Coronary artery (tissue), 2 donors: Measurements from ENCODE around the gene RNU4-1.
A peak's percentile ranks its signal among the peaks of the same experiment; 100 is the strongest.

Source experiments
- DNase-seq: peaks from one replicate; pipeline ENCODE4 v3.0.0-alpha.2; 2017; ENCODE audit warnings: low spot score
- H3K27ac ChIP-seq, 2 donors: fragments of 200-600 bp; sonication (generic); one replicate each; pipeline ENCODE4 v1.5.1; 2016 to 2019
- H3K4me3 ChIP-seq: fragments of 200-600 bp; sonication (generic); 2 replicates; pipeline ENCODE4 v1.5.1; 2016; ENCODE audit warnings: mild to moderate bottlenecking, moderate library complexity
- TF ChIP-seq, protein P1 (sequence below): fragments of 200-600 bp; sonication (generic); IDR thresholded peaks from one replicate; pipeline ENCODE4 v1.5.1; 2019; ENCODE audit warnings: antibody characterized with exemption

RNU4-1 gene

DNA sequence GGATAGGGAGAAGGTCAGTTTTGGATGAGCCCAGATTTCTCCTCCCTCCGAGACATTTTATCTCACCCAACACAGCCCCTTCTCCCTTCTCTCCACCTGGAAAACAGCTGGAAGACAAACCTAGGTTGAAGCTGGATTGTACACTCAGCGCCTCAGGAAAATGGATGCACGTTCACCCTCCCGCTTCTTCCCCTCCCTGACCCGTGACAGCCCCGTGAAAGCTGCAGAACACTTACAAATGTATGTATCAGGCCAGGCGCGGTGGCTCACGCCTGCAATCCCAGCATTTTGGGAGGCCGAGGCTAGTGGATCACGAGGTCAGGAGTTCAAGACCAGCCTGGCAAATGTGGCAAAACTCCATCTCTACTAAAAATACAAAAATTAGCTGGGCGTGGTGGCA is 5.5 kb downstream of the RNU4-1 start:
- Histone ChIP-seq H3K27ac (peak overlapping the region in 1 of 2 donors; percentile 11), H3K4me3 (no peak overlapping the region)
- TF ChIP-seq, protein P1, sequence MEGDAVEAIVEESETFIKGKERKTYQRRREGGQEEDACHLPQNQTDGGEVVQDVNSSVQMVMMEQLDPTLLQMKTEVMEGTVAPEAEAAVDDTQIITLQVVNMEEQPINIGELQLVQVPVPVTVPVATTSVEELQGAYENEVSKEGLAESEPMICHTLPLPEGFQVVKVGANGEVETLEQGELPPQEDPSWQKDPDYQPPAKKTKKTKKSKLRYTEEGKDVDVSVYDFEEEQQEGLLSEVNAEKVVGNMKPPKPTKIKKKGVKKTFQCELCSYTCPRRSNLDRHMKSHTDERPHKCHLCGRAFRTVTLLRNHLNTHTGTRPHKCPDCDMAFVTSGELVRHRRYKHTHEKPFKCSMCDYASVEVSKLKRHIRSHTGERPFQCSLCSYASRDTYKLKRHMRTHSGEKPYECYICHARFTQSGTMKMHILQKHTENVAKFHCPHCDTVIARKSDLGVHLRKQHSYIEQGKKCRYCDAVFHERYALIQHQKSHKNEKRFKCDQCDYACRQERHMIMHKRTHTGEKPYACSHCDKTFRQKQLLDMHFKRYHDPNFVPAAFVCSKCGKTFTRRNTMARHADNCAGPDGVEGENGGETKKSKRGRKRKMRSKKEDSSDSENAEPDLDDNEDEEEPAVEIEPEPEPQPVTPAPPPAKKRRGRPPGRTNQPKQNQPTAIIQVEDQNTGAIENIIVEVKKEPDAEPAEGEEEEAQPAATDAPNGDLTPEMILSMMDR = no peak
- no peak for DNase-seq

DNA sequence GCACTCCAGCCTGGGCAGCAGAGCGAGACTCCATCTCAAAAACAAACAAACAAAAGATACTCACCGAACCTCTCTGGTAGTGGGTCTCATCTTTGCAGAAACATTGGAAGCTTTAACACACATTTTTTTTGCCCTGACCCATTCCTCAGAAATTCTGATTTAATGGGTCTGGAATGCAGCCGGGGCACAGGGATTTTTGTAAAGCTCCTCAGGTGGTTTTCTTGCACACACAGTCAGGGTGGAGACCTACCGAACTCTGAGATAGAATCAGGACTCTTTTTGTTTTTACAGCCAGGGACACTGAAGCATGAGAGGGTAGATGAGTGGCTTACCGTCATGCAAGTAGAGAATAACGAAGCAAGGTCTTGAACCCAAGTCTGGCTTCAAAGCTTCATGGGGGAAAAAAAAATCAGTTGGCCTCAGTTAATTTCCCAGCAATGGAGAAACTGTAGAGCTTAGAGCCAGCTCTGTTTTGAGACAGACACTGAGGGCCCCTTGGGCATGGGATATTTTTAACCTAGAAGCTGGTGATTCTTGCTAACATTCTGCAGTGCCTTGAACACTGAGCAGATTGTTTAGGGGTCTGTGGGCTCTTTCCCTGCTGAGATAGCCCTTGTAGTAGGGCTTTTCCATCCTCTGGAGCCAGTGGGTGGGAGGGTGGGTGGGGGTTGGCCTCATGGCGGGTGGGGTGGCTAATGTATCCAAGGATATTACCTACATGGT is 6.1 kb downstream of the RNU4-1 start:
- DNase-seq = no peak
- H3K4me3 ChIP-seq = no peak overlapping the region
- TF ChIP-seq, protein P1 = no peak
- H3K27ac ChIP-seq = peak overlapping the region in 1 of 2 donors; percentile 11

DNA sequence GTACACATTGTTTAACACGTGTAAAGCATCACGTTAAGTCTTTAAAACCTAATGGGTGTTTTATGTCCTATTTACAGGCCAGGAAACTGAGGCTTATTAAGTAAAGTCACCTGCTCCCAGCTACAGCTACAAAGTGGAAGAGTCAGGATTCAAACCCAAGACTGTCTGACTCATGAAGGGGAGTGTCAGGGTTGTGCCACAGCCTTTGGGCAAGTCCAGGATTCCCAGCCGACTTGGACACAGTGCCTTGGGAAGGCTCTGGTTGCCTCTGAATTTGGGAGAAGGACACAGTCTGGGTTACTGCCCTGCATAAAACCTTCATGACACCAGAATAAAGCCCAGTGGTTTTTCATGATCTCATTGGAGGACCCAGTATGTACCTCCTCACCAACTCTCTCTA is 8.7 kb downstream of the RNU4-1 start:
- no peak for DNase-seq
- Histone ChIP-seq H3K4me3 (no peak overlapping the region), H3K27ac (no peak overlapping the region)
- TF ChIP-seq, protein P1 = no peak

DNA sequence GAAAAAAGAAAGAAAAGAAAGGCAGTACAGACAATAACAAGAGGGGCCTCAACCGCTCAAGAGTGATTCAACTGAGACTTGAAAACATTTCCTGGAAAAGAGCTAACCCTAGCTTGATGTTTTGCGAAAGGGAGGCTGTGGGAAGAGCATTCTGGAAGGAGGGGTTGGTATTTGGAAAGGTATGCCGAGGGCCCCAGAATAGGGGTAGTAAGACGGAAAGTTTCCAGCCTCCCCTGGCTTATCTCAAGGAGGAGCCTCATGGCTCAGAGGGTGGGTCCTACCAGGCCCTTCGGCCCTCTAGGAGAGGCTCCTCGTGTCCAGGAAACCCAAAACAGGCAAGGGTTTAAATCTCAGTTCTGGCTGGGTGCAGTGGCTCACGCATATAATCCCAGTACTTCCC is 9.7 kb downstream of the RNU4-1 start:
- H3K27ac ChIP-seq = no peak overlapping the region
- TF ChIP-seq, protein P1 = no peak
- no peak for DNase-seq
- H3K4me3 ChIP-seq = no peak overlapping the region

DNA sequence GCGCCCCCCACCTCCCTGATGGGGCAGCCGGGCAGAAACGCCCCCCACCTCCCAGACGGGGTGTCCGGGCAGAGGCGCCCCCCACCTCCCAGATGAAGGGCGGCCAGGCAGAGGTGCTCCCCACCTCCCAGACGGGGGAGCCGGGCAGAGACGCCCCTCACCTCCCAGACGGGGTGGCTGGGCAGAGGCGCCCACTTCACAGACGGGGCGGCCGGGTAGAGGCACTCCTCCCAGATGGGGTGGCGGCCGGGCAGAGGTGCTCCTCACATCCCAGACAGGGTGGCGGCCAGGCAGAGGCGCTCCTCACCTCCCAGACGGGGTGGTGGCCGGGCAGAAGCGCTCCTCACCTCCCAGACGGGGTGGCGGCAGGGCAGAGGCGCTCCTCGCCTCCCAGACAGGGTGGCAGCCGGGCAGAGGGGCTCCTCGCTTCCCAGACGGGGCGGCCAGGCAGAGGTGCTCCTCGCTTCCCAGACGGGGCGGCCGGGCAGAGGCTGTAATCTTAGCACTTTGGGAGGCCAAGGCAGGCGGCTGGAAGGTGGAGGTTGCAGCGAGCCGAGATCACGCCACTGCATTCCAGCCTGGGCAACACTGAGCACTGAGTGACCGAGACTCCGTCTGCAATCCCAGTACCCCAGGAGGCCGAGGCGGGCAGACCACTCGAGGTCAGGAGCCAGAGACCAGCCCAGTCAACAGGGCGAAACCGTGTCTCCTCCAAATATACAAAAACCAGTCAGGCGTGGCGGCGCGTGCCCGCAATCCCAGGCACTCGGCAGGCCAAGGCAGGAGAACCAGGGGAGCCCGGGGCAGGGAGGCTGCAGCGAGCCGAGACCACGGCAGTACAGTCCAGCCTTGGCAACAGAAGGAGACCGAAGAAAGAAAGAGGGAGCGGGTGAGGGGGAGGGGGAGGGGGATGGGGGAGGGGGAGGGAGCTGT is 14.6 kb downstream of the RNU4-1 start:
- no peak for DNase-seq
- H3K27ac ChIP-seq = no peak overlapping the region
- TF ChIP-seq, protein P1 = no peak
- H3K4me3 ChIP-seq = no peak overlapping the region

DNA sequence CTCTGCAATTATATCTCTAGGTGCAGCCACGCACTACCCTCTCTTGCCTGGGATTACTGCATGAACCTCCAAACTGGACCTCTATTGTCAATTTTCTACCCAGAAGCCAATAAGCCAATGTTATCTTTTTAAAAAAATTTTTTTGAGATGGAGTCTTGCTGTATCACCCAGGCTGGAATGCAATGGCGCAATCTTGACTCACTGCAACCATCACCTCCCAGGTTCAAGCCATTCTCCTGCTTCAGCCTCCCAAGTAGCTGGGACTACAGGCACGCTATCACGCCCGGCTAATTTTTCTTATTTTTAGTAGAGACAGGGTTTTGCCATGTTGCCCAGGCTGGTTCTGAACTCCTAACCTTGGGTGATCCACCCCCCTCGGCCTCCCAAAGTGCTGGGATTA is 16.3 kb downstream of the RNU4-1 start:
- Histone ChIP-seq H3K4me3 (no peak overlapping the region), H3K27ac (no peak overlapping the region)
- DNase-seq = no peak
- TF ChIP-seq, protein P1 = no peak
